ENCODE results near the gene PHC2.

DNA sequence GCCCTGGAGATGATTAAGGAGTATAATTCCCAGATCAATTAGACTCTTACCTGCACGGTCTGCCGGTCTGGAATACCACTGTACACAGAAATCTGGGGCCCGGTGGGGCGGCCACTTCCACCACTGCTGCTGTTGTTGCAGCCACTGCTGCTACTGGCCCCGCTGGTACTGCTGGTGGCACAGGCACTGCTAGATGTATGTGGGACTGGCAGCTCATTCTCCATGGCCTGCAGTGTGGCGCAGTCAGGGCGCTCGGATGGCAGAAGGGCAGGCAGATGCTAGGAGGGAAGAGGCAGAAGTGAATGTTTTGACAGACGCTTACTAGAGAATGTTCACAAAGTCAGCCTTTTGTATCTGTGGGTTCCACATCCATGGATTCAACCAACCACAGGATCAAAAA, 55.6 kb downstream of the PHC2 start:
- TF ChIP-seq, protein P1, sequence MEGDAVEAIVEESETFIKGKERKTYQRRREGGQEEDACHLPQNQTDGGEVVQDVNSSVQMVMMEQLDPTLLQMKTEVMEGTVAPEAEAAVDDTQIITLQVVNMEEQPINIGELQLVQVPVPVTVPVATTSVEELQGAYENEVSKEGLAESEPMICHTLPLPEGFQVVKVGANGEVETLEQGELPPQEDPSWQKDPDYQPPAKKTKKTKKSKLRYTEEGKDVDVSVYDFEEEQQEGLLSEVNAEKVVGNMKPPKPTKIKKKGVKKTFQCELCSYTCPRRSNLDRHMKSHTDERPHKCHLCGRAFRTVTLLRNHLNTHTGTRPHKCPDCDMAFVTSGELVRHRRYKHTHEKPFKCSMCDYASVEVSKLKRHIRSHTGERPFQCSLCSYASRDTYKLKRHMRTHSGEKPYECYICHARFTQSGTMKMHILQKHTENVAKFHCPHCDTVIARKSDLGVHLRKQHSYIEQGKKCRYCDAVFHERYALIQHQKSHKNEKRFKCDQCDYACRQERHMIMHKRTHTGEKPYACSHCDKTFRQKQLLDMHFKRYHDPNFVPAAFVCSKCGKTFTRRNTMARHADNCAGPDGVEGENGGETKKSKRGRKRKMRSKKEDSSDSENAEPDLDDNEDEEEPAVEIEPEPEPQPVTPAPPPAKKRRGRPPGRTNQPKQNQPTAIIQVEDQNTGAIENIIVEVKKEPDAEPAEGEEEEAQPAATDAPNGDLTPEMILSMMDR (IDR thresholded peaks at IDR 0.05 in 2 of 3, conservative IDR thresholded peaks at IDR 0.05 in 1 of 3; ENCODE audit: borderline replicate concordance in 1 of 3, insufficient read depth in 1 of 3, low read depth in 2 of 3, low read length in 2 of 3): no peak
- TF ChIP-seq ATF3 (IDR thresholded peaks at IDR 0.05): no peak
- no peak for TF ChIP-seq EZH2 (IDR thresholded peaks at IDR 0.05)
- no peak for TF ChIP-seq POLR2A (IDR thresholded peaks at IDR 0.05; ENCODE audit: borderline replicate concordance, extremely low read depth, insufficient read depth, insufficient read length)

All from HCT116 (cell line).